A172 (cell line): ENCODE data around the gene CEP57L1. TPM values are rescaled to one million over a fixed set of nuclear protein-coding genes. Genes with fewer than 3 reads are reported as not detected.
A peak's percentile ranks its signal among the peaks of the same experiment; 100 is the strongest.
"Not testable (repeated sequence)": the region's sequence is repeated elsewhere in the genome, so short reads cannot be mapped to it uniquely, and the experiment has no call there.

Source experiments
- DNase-seq: peaks from one replicate; pipeline ENCODE4 v3.0.0-alpha.2; 2015; ENCODE audit warnings: low spot score
- total RNA-seq: library from RNA; depleted of rRNA; stranded (reverse); fragments of >200 nt; shearing (Covaris generic); gene quantifications from 2 replicates; pipeline ENCODE4 v1.2.3, GENCODE V29; 2014

Gene CEP57L1
- total RNA-seq, 1 experiment from 2014 or later: 43.0 TPM

DNA sequence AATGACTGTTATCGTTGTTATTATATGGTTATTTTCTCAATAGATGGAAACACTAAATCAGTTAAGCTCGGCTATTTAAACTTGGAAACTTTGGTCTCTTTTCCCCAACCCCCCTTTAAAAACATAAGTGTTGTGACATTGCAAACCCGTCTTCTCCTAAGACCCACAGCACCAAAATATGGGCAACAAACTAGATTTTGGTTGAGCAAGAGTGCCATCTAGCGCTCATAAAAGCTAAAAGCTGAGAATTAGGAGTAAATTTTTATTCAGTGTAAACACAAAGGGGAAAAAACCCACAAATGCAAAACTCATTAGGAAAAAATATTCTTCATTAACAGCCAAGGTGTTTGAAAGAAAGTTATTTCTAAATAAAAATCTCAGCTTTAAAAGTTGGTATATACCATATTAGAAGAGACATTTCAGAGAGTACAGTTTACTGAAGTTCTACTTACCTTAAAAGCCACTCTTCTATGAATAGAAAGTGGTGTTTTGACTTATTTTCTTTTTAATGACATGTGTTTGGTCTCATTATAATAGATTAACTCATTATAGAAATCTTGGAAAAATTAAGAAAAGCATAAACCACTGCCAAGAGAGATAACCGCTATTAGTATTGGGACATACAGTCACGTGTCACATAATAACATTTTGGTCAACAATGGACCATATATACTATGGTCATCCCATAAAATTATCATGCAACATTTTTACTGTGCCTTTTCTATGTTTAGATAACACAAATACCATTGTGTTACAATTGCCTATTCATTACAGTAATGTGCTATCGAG lies 21.8 kb upstream of the CEP57L1 start:
- peak; percentile 41 for DNase-seq

DNA sequence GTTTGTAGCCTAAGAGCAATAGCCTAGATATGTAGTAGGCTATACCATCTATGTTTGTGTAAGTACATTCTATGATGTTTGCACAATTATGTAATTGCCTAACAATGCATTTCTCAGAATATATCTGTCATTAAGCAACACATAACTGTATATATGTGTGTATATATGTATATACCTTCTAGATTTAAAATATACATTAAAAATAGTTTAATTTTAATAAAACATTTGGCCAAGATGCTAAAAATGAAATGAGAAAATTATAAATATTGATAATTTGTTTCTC lies 21.2 kb upstream of the CEP57L1 start:
- DNase-seq: no peak

GRCh38 chr6:109075934-109076333 lies 19.4 kb upstream of the CEP57L1 start:
- DNase-seq: no peak

- no peak for DNase-seq
Measured at GRCh38 chr6:109076377-109076776, 18.9 kb upstream of the CEP57L1 start.

- no peak for DNase-seq
Measured at GRCh38 chr6:109079981-109080380, 15.3 kb upstream of the CEP57L1 start.

GRCh38 chr6:109081026-109081425 lies 14.3 kb upstream of the CEP57L1 start:
- no peak for DNase-seq

DNA sequence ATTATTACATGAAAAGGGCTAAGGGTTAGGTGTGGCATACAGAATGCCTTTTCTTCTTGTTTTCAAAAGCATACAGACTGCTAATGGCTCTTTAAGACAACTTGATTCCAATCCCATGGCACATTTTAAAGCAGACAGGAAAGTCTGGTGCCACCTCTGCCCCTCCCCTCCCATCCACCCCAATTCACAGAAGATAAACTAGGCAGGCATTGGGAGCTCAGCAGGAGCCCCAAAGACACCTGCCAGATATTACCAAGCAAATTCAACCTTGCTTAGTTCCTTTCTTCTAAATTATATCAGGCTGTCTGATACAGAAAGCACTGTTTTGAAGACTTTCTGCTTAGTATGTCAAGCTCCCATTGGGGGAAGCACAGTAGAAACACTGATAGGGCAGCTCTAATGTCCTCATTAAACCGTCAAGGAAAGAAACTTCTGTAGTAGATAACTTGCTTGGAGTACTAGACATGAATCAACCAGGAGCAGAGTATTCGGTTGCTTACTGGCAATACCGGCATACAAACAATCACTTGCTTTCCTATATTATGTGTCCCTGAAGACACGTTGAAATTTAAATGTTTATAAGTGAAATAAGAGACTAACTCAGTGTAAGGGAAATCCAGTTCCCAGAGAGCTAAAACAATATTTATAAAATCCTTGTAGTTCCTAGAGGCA lies 13.7 kb upstream of the CEP57L1 start:
- DNase-seq: no peak

GRCh38 chr6:109082188-109082577 lies 13.1 kb upstream of the CEP57L1 start:
- DNase-seq: no peak

DNA sequence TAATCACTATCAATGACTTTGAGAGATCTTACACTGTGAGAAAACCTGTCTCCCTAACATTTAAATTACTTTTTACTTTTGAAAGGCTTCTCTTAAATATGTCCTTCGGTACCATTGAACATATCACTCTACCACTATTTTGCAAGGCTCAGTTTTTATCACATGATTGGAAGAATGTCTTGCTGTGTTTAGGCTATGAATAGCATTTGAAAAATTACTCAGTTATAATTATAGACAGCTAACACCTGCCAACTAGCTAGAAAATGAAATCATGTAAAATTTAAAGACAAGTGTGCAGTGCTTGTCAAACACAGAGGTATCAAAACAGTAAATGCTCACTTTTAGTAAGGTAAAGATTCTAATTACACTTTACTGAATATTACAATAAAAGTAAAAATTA lies 11.7 kb upstream of the CEP57L1 start:
- no peak for DNase-seq

GRCh38 chr6:109084146-109084545 lies 11.2 kb upstream of the CEP57L1 start:
- not testable (repeated sequence) for DNase-seq

DNA sequence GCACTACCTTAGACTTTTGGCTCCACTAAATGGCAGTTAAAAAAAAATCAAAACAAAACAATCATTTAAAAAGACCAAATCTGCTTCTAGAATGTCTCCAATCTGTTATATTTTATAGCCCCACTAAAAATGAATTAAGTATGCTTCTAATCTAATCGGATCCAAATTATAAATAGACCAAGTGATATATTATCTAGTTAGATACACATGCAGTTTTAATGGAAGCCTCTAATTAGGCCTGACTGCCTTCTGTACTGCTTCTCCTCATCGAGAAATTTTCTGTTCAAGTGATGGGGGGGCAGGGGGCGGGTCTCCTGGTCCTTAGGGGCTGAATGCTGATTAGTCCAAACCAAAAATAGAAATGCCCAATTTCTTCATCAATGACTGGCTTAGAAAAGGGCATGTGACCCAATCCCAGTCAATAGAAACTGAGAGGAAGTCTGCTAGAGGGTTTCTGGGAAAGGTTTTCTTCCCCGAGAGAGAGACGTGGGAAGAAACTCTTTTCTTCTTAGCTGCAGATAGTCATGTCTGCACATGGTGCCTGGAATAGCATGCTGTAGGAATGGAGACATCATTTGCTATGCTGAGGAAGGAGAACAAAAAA lies 7.5 kb upstream of the CEP57L1 start:
- no peak for DNase-seq

- DNase-seq: no peak
Measured at GRCh38 chr6:109088995-109089394, 6.3 kb upstream of the CEP57L1 start.

- no peak for DNase-seq
Measured at GRCh38 chr6:109091314-109092024, 3.8 kb upstream of the CEP57L1 start.

DNA sequence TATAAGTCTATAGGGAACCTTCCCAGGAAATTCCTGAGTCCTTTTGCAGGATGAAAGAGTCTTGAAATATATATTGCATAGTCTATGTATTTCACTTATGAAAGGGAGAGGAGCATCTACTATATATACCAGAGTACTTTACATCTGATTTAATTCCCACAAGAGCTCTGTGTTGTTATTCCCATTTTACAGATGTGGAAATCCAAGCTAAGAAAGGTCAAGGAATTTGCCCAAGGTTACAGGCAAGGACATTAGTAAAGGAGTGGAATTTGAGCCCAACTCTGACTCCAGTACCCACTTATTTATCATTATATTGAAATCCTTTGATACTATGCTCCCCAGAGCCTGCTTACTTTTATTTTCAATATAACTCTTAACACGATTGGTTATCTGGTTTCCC lies 3.2 kb upstream of the CEP57L1 start:
- DNase-seq: no peak

DNA sequence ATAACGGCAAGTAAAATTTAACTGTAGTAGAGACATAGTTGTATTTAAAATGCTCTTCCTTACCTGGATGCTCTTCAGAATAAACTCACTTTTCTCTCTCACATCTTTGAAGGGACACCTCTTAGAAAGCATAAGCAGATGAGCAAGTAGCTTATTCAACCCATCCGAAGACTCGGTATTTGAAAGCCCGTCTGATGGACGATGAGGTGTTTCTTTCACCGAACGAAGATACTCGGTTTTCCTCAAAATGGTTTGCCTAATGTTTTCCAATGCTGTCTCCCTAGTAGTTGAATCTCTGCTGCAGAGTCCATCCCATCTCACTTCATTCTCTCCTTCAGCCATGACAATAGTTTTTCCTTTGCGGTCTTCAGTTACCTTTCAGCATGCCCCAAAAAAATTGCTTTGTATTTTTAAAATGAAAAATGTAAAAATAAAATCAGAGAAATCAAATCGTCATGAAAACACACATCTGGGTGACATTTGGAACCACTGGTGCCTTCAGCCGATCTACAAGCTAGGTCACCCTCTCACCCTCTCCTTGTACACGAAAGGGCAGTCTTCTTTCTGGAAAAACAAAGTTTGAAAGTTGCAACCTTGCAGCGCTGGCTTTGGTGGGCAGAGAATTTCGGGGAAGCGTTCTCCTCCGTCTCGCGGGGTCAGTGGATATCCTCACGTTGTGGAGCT lies 1.4 kb upstream of the CEP57L1 start:
- DNase-seq: peak; percentile 16

DNA sequence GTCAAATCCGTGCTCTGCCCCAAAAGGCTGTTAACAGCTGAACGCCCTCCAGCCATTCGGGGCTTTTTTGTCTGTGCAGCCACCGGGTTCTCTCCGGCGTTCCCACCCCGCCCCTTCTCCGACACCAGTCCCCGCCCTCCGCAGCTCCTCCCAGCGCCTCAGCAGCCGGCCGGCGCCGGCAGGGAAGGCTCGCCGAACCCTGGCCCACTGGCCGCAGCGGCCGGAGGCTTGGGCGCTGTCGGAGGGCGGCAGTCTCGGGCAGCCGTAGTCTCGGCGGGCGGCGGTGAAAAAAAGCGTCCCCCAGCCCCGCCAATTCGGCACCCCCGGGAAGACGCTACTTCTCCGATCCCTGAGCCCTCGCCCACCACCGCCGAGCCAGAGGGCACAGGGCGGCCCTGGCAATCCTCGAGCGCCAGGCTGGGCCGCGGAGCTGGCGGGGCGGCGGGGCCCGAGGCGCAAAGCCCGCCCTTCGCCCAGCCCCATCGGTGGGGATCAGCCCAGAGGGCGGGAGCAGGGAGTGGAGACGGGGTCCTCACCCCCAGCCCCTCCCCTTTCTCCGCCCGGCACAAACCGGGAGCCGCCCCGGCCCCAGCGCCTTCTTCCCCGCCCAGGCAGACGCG lies 781 bp upstream of the CEP57L1 start, which contains the start of gene SESN1:
Gene SESN1 (minus strand): TSS at position 431 of the 620 bp plus-strand sequence. CDS start 773 bp downstream, outside the sequence.
- peak; percentile 78 for DNase-seq

DNA sequence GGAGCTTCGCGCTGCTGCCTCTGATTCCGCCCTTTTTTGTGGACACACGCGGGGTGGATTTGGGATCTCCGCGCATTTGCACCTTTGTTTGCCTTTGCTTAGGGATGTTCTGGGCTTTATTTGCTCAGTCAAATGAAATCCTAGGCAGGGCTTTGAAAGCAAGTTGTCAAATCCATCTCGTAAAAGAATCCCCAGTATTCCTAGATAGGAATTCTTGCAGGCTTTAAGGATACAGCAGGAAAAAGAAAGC lies 453 bp downstream of the CEP57L1 start:
- DNase-seq: no peak

GRCh38 chr6:109096208-109096607 lies 901 bp downstream of the CEP57L1 start:
- DNase-seq: peak; percentile 3

DNA sequence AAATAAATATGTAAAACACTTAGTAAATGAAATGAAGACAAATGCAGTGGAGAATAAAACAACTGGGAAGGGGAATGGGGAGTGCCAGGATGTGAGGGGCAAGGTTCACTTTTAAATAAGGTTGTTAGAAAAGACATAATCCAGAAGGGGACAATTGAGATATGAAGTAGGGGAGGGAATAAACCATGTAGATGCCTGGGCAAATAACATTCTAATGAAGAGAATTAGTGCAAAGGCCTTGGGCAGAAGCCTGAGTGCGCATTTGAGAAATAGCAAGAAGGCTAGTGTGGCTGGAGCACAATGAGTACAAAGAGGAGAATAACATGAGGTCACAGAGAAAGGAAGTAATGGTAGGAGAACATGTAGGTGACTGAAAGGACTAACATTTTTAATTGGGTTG lies 2.4 kb downstream of the CEP57L1 start:
- no peak for DNase-seq

DNA sequence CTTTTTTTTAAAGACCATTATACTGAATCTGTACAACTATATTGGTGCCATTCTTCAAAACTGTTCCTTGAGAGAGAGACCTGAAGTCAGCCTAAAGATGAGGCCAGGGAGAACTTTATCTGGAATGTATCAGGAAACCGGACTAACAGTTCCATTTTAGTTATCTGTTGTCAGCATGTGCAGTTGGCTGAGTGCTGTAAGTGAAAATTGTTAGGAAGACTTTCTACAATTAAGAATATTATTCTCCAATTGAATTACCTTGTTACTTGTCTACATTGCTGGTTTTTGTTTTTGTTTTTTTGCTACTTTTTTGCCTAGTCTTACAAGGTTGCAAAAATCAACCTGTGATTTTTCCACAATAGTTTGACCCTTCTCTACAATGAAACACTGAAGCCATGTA lies 7.5 kb downstream of the CEP57L1 start:
- no peak for DNase-seq

DNA sequence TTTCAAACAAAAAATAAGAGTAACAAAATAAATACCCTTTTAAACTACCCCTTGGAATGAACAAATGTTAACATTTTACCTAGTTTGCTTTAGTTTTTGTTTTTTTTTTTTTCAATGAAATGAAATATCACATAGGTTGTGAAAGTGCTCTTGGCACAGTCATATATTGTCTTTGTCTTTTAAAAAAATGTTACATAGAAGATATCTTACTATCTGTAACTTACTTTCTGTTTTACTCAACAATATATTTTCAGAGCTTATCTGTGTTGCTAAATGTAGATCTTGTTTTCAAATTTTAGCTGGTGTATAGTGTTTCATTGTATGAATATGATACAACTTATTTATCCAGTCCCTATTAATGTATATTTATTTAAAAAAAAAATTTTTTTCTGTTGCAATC lies 8.6 kb downstream of the CEP57L1 start:
- no peak for DNase-seq

DNA sequence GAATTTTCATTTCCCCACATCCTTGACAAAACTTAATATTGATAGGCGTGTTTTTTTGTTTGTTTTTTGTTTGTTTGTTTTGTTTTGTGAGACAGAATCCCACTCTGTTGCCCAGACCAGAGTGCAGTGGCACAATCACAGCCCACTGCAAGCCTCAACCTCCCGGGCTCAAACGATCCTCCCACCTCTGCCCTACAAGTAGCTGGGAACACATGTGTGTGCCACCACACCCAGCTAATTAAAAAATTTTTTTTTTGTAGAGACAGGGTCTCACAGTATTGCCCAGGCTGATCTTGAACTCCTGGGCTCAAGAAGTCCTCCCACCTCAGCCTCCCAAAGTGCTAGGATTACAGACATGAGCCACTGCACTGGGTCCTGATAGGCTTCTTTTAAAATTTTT lies 9.2 kb downstream of the CEP57L1 start:
- no peak for DNase-seq
